NCI-H2227 (cell line): Measurements from ENCODE around the gene MEX3C.

Source experiments
- DNase-seq: peaks from one replicate; lab custom pipeline; 2025; ENCODE audit not compliant: unreplicated experiment; lab: John Stamatoyannopoulos, UW

MEX3C gene

DNA sequence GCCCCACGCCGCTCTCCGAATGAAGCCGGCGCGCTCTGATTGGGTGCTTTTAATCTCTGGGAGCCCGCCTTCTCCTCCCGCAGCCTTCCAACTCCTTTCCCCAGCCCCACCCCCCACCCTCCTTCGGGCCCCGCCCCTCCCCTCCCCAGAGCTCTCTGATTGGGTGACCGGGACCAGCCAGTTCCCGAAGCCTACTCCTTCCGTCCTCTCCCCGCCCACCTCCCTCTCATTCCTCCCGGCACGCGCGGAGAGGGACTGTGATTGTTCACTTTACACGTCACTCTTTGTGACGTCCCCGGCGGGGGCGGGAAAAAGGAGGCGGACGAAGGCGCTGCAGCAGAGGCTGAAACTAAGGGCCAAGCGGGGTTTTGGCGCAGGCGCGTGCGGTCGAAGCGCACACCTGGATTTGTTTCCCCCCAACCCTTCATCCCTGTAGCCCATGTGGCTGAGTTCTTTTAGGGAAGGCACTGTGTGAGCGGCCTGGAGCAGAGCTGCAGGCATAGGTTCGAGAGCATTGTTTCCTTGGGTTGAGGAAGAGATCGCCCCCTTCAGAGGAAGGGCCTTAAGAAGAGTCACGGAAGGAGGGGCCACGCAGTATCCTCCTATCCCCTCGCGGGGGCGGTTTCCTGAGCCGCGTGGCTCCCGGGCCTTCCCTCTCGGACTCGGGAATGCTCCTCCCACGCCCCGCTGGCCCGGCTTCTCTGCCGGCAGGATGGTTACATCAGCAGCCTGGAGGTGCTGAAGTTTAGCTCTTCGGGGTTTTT, at the start of gene MEX3C:
Gene MEX3C, minus strand, starts transcription at position 21 of the 764 bp plus-strand sequence. CDS start 361 bp downstream, outside the sequence.
- peak; percentile 100 for DNase-seq

GRCh38 chr18:51241226-51241625, 43.7 kb upstream of the MEX3C start:
- no peak for DNase-seq

GRCh38 chr18:51236225-51236624, 38.7 kb upstream of the MEX3C start:
- DNase-seq = no peak

DNA sequence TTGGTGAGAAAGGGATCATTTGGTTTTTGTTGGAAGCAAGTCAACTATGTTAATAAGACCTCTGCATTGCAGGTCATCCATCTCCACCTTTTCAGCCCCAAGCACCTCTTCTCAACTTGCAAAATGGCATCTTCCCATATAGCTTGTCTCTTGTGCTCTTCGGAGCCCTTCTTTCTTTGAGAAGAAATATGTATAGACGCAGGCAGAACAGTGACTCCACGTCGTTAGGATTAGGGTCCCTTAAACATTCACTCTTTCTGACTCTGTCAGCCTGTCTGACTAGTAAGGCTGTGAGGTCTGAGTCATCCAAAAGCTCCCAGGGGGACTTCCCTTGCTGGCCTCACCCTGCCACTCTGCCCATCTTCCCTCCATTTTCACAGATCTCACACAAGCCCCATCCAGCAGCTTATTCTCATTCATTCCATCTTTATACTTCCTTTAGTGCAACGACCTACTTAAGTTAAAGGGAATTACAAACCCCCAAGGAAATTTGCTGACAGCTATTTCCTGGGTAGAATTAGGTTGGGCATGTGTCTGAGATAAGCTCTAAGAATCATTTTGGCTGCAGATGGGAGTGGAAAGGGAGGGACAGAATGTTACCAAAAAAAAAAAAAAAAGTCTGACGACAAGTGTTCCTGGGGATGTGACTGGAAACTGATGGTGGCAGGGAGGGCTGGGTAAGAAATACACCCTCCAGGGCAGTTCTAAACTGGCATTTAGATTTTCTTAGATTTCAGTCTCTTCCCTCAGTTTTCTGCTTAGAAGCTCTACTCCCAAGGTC, 37.7 kb upstream of the MEX3C start:
- DNase-seq = no peak

- DNase-seq = no peak
These were observed 36.9 kb upstream of the MEX3C start for GRCh38 chr18:51234117-51235008.

DNA sequence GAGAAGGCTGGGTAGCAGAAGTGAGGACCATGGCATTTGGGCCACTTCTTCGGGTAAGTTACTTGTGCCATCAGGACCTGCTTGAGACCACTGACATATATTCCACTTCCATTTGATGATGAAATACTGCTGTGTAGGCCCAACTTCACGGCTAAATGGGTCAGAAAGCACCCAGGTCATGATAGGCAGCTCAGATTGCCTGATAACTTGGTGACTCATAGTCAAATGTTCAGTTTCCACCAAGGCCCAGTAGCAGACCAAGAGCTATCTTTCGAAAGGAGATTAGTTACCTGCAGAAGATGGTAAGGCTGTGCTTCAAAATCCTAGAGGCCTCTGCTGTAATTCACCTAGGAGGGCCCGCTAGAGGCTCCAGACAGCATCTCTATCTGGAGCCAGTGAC, 31.8 kb upstream of the MEX3C start:
- no peak for DNase-seq

DNA sequence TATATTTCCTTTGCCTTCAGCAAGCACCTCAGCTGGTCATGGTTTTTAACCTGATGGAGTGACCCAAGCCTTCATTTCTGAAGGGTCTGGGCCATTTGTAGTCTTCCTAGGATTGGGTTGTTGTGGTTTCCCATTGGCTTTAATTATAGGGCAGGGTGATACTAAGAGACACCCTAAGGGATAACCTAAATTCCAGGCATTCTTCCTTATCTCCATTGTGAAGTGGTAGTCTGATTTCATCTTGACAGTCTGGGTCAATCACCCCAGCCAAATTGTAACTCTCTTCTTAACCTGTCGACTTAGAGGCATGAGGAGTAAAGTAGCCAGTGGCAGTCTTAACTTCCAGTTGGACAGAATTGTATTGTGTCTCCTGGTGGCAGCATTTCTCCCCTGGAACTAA, 30.2 kb upstream of the MEX3C start:
- no peak for DNase-seq

DNA sequence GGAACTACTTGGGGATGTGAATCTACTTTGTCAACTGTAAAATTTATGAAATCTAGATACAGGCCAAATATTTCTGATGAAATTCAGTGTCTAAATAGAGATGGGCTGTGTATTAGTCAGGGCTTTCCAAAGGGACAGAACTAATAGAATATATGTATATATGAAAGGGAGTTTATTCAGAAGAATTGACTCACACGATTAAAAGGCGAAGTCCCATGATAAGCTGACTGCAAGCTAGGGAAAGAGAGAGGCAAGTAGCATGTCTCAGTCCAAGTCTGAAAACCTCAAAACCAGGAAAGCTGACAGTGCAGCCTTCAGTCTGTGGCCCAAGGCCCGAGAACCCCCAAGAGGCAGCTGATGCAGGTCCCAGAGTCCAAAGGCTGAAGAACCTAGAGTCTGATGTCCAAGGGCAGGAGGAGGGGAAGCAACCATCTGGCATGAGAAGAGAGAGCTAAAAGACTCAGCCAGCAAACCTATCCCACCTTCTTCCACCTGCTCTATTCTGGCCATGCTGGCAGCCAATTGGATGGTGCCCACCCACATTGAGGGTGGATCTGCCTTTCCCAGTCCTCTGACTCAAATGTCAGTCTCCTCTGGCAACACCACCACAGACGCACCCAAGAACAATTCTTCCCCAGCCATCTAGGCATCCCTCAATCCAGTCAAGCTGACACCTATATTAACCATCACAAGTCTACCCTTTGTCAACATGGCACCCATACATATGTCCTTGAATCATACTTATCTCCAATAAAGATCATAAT, 29.3 kb upstream of the MEX3C start:
- DNase-seq = no peak

DNA sequence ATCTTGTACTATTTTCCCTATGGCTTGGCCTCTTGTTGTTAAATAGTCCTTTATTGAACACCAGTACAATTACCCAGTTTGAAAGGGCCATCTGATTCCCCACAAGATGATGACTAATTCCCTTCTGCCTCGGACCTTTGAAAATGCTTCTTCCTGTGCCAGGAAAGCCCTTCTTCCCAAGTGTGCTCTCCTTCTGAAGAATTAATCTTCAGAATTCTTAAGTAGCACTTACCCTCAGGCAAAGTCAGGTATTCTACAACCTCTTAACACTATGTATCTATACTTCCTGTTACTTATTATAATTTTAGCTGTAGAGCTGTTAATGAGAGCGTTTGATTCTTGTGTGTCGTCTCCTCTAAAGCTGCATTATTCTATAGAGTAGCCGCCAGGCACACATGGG, 28.6 kb upstream of the MEX3C start:
- DNase-seq = no peak

DNA sequence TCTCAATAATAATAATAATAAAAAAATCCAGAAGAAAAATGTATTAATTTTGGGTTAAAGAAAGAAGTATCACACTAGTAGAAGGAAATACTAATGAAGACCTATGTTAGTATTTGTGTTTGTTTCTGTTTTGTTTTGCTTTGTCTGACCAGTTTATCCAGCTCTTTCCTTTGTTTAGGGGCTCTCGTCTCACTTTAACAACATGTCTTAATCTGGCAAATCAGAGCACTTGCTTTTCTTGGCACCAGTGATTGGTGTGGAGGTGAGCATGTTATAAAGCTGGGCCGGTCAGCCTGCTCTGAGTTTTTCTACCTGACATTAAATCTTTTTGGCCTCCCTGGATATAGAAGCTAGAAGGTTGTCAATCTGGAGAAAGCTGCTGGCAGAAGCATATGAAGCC, 15.1 kb upstream of the MEX3C start:
- DNase-seq = no peak

DNA sequence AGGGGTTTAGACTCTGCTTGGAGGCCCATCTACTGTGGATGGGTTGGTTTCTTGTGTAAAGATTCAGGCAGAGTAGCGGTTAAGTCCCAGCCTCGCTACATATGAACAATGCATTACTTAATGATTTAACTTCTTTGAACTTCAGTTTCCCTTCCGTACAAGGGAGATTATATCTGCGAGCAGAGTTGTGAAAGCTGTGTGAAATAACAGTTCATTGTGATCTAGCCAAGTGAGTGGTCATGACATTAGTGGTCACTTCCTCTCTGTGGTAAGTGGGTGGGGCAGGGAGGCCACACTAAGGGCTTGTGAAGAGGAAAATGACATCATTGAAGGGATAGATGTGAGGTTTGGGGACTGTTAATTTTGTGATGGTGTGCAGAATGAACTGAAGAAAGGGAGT, 14.1 kb upstream of the MEX3C start:
- no peak for DNase-seq

- DNase-seq = peak; percentile 61
These were observed 445 bp downstream of the MEX3C start for GRCh38 chr18:51196811-51197660.

DNA sequence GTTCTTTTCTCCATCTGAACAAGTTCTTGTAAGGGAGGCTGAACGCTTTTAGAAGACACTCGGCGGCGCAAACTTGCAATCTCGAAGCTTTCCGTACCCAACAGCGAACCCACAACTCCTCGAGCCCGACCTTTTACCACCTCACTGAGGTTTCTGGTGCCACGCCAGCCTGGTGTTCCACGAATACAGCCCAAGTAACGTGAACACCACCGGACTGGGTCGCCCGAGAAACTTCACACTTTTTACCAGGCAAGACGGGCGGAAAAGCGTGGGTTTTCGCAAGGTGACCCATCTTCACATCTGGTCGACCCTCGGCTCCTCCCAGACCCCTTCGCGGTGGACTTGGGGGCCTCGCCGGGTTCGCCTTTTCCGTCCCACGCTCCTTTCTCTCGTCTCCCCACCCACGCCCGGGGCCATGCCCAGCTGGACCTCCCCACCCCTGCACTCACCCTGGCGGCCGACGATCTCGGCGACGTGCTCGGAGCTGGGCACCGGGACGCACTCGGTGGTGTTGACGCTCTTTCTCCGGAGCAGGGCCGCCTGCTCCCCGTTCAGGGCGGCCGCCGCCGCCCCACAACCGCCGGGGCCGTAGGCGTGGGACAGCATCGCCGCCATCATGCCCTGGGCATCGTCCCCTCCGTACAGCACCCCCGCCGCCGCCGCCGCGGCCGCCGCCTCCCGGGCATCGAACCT, 1.2 kb downstream of the MEX3C start:
- DNase-seq = no peak

DNA sequence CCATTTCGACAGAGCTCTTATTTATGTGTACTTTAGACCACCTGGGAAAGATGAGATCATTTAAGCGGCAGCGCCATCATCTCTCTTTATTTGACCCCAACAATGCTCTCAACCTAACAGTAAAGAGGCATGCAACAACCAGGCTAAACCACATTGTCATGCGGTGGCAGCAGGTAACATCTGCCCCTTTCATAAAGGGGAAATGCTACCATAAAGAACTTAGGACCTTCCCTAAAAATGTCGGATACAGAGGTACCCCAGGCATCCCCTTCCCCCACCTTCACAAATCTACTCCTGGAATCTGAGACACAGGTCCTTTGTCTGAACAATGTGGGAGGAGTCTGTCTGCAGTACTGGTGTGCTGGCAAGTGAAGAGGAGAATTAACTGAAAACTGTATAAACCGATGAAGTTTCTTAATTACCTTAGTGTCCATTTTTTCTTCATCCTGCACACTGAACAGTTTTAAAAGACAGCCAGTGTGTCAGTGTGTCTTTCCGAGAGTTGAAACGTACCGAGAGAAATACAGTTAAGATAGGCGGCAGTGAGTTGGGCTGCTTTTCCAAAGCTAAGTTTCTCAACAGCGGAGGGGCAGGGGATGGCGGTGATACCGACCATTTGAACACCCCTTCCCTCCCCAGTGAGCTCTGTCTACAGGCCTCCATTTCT, 1.9 kb downstream of the MEX3C start:
- peak; percentile 63 for DNase-seq

DNA sequence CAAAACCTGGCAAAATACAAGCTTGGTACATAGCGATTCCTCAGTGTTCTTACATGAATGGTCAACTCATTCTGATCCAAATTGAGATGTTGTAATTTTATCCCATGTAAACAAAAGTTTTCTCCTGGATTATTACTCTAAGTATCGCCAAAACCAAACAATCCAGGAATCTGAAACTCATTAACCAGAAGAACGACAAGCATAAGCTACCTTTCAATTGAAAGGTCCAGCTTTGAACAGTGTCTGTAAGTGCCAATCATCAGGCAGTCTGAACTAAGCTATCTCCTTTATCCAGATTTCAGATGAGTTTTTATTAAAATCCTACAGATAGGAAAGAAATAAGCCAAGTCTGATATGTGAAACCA, 2.4 kb downstream of the MEX3C start:
- DNase-seq = no peak

DNA sequence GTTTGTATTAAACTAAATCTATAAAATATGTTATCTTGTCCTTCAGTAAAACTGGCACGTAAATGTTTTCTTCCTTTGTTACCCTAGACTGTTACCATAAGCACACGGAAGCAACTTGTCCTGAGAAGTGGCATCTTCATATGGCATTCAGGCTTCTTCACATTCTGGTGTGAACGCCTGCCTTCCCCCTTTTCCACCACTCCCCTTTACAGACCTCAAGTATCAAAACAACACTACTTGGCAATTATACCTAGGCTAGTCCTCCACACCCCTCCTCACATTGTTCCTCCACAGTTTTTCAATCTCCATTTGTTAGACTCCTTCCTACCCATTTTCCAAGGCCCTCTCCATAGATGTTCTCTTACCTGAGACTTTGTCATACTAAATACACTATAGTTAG, 2.9 kb downstream of the MEX3C start:
- DNase-seq = peak; percentile 8

- no peak for DNase-seq
These were observed 3.7 kb downstream of the MEX3C start for GRCh38 chr18:51193621-51194287.

DNA sequence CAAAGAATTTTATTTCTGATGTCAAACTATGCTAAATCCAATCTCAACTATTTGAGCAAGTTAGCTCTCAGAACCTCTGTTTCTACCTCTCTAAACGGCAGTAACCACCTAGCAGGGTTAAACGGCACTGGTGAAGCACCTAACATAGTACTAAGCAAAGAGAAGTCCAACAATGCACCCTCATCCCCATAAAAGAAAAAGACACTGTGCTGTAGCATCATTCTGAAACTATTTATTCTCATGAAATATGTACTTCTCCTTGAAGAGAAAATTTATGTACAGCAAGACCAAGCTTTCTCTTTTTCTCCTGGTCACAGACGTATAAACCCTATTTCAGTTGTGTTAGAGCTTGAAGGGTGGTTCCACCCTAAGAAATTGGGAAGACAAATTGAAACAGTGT, 4.8 kb downstream of the MEX3C start:
- no peak for DNase-seq
